HEK293 (cell line): ENCODE measurements around the gene RIPK3.

Experiments
- CTCF ChIA-PET: fragments of 350-600 bp; formaldehyde crosslinking; extraction: SDS; loops from one replicate; lab custom pipeline; 2021; ENCODE audit warnings: antibody characterized with exemption; lab: Yijun Ruan, JAX
- POLR2A ChIA-PET: fragments of 300-600 bp; formaldehyde crosslinking; extraction: SDS; loops from one replicate; lab custom pipeline; 2020; ENCODE audit warnings: antibody characterized with exemption, inconsistent platforms; lab: Yijun Ruan, JAX
- H3K27ac ChIP-seq: fragments of 200-500 bp; sonication (Bioruptor generic); 2 replicates; pipeline ENCODE4 v1.5.1; 2014; ENCODE audit warnings: low read depth, low read length, control low read depth, inconsistent platforms; ENCODE audit errors: extremely low read depth
- H3K36me3 ChIP-seq, 2 experiments: fragments of 200-500 bp in 1 of 2; sonication (Bioruptor generic) in 1 of 2; 1 replicate in 1 of 2; 2 replicates in 1 of 2; pipeline ENCODE4 v1.5.1; 2014 to 2017; ENCODE audit warnings: inconsistent platforms in 2 of 2, low read length in 2 of 2; ENCODE audit not compliant: control insufficient read depth in 2 of 2, insufficient read depth in 1 of 2
- H3K4me1 ChIP-seq: fragments of 200-500 bp; sonication (Bioruptor generic); 2 replicates; pipeline ENCODE4 v1.5.1; 2014; ENCODE audit warnings: mild to moderate bottlenecking, low read length, inconsistent platforms; ENCODE audit not compliant: control insufficient read depth, insufficient read depth
- H3K4me3 ChIP-seq: 2 replicates; pipeline ENCODE4 v1.5.1; 2011; ENCODE audit warnings: low read depth, mild to moderate bottlenecking, control low read depth, low read length, moderate library complexity
- H3K9me3 ChIP-seq: fragments of 200-500 bp; sonication (Bioruptor generic); 2 replicates; pipeline ENCODE4 v1.5.1; 2014; ENCODE audit warnings: low read depth, low read length, inconsistent platforms; ENCODE audit not compliant: control insufficient read depth, insufficient read depth
- FEZF1 ChIP-seq: fragments of 450-650 bp; formaldehyde crosslinking; IDR thresholded peaks from 2 replicates; pipeline ENCODE4 v1.5.1; 2016; ENCODE audit warnings: missing biosample characterization, missing genetic modification characterization
- GFI1B ChIP-seq: fragments of 450-650 bp; formaldehyde crosslinking; IDR thresholded peaks from 2 replicates; pipeline ENCODE4 v1.5.1; 2016; ENCODE audit warnings: missing biosample characterization, missing genetic modification characterization
- KLF9 ChIP-seq: fragments of 450-650 bp; formaldehyde crosslinking; IDR thresholded peaks from 2 replicates; pipeline ENCODE4 v1.5.1; 2016; ENCODE audit warnings: missing biosample characterization, missing genetic modification characterization, low read depth
- SP3 ChIP-seq: fragments of 450-650 bp; formaldehyde crosslinking; IDR thresholded peaks from 2 replicates; pipeline ENCODE4 v1.5.1; 2016; ENCODE audit warnings: missing biosample characterization, missing genetic modification characterization
- YY1 ChIP-seq: fragments of 450-650 bp; formaldehyde crosslinking; IDR thresholded peaks from 2 replicates; pipeline ENCODE4 v1.5.1; 2018; ENCODE audit warnings: missing biosample characterization, missing genetic modification characterization
- ZBTB20 ChIP-seq: fragments of 450-650 bp; formaldehyde crosslinking; IDR thresholded peaks from 2 replicates; pipeline ENCODE4 v1.5.1; 2016; ENCODE audit warnings: missing biosample characterization, missing genetic modification characterization
- ZBTB48 ChIP-seq: fragments of 450-650 bp; formaldehyde crosslinking; IDR thresholded peaks from 2 replicates; pipeline ENCODE4 v1.5.1; 2016; ENCODE audit warnings: missing biosample characterization, missing genetic modification characterization
- ZBTB7A ChIP-seq: fragments of 450-650 bp; formaldehyde crosslinking; IDR thresholded peaks from 2 replicates; pipeline ENCODE4 v1.5.1; 2016; ENCODE audit warnings: low read depth, missing biosample characterization, missing genetic modification characterization
- ZFHX2 ChIP-seq: fragments of 450-650 bp; formaldehyde crosslinking; conservative IDR thresholded peaks from 2 replicates; pipeline ENCODE4 v1.5.1; 2016; ENCODE audit warnings: missing biosample characterization, missing genetic modification characterization
- ZFP3 ChIP-seq: fragments of 450-650 bp; formaldehyde crosslinking; IDR thresholded peaks from 2 replicates; pipeline ENCODE4 v1.5.1; 2016; ENCODE audit warnings: low read depth, missing biosample characterization, missing genetic modification characterization
- ZFP41 ChIP-seq: fragments of 450-650 bp; formaldehyde crosslinking; IDR thresholded peaks from 2 replicates; pipeline ENCODE4 v1.5.1; 2016; ENCODE audit warnings: missing biosample characterization, missing genetic modification characterization, borderline replicate concordance
- ZNF132 ChIP-seq: fragments of 450-650 bp; formaldehyde crosslinking; IDR thresholded peaks from 2 replicates; pipeline ENCODE4 v1.5.1; 2017; ENCODE audit warnings: missing biosample characterization, missing genetic modification characterization, borderline replicate concordance
- ZNF169 ChIP-seq: fragments of 450-650 bp; formaldehyde crosslinking; IDR thresholded peaks from 2 replicates; pipeline ENCODE4 v1.5.1; 2016; ENCODE audit warnings: missing biosample characterization, missing genetic modification characterization
- ZNF211 ChIP-seq: fragments of 450-650 bp; formaldehyde crosslinking; IDR thresholded peaks from 2 replicates; pipeline ENCODE4 v1.5.1; 2016; ENCODE audit warnings: low read depth, missing biosample characterization, missing genetic modification characterization
- ZNF214 ChIP-seq: fragments of 450-650 bp; formaldehyde crosslinking; IDR thresholded peaks from 2 replicates; pipeline ENCODE4 v1.5.1; 2017; ENCODE audit warnings: missing biosample characterization, mild to moderate bottlenecking, missing genetic modification characterization, borderline replicate concordance
- ZNF223 ChIP-seq: fragments of 450-650 bp; formaldehyde crosslinking; IDR thresholded peaks from 2 replicates; pipeline ENCODE4 v1.5.1; 2016; ENCODE audit warnings: missing biosample characterization, missing genetic modification characterization
- ZNF24 ChIP-seq: fragments of 450-650 bp; formaldehyde crosslinking; IDR thresholded peaks from 2 replicates; pipeline ENCODE4 v1.5.1; 2016; ENCODE audit warnings: missing biosample characterization, missing genetic modification characterization
- ZNF248 ChIP-seq: fragments of 450-650 bp; formaldehyde crosslinking; IDR thresholded peaks from 2 replicates; pipeline ENCODE4 v1.5.1; 2017; ENCODE audit warnings: missing biosample characterization, missing genetic modification characterization
- ZNF335 ChIP-seq: fragments of 450-650 bp; formaldehyde crosslinking; conservative IDR thresholded peaks from 2 replicates; pipeline ENCODE4 v1.5.1; 2016; ENCODE audit warnings: missing biosample characterization, missing genetic modification characterization
- ZNF391 ChIP-seq: fragments of 450-650 bp; formaldehyde crosslinking; IDR thresholded peaks from 2 replicates; pipeline ENCODE4 v1.5.1; 2016; ENCODE audit warnings: low read depth, missing biosample characterization, missing genetic modification characterization, borderline replicate concordance
- ZNF404 ChIP-seq: fragments of 450-650 bp; formaldehyde crosslinking; IDR thresholded peaks from 2 replicates; pipeline ENCODE4 v1.5.1; 2017; ENCODE audit warnings: missing biosample characterization, missing genetic modification characterization
- ZNF423 ChIP-seq: fragments of 450-650 bp; formaldehyde crosslinking; IDR thresholded peaks from 2 replicates; pipeline ENCODE4 v1.5.1; 2016; ENCODE audit warnings: missing biosample characterization, missing genetic modification characterization
- ZNF548 ChIP-seq: fragments of 450-650 bp; formaldehyde crosslinking; IDR thresholded peaks from 2 replicates; pipeline ENCODE4 v1.5.1; 2016; ENCODE audit warnings: missing biosample characterization, missing genetic modification characterization
- ZNF561 ChIP-seq: fragments of 450-650 bp; IDR thresholded peaks from 2 replicates; pipeline ENCODE4 v1.5.1; 2018; ENCODE audit warnings: missing biosample characterization, missing genetic modification characterization, borderline replicate concordance
- ZNF623 ChIP-seq: fragments of 450-650 bp; formaldehyde crosslinking; IDR thresholded peaks from 2 replicates; pipeline ENCODE4 v1.5.1; 2016; ENCODE audit warnings: missing biosample characterization, missing genetic modification characterization
- ZNF654 ChIP-seq: fragments of 450-650 bp; formaldehyde crosslinking; IDR thresholded peaks from 2 replicates; pipeline ENCODE4 v1.5.1; 2016; ENCODE audit warnings: low read depth, missing biosample characterization, missing genetic modification characterization
- ZNF664 ChIP-seq: fragments of 450-650 bp; formaldehyde crosslinking; IDR thresholded peaks from 2 replicates; pipeline ENCODE4 v1.5.1; 2016; ENCODE audit warnings: missing biosample characterization, missing genetic modification characterization
- ZNF768 ChIP-seq: fragments of 450-650 bp; formaldehyde crosslinking; IDR thresholded peaks from 2 replicates; pipeline ENCODE4 v1.5.1; 2018; ENCODE audit warnings: missing biosample characterization, mild to moderate bottlenecking, missing genetic modification characterization
- ZXDB ChIP-seq: fragments of 450-650 bp; formaldehyde crosslinking; IDR thresholded peaks from 2 replicates; pipeline ENCODE4 v1.5.1; 2016; ENCODE audit warnings: missing biosample characterization, missing genetic modification characterization
- TF ChIP-seq, protein P1 (sequence below): fragments of 450-650 bp; formaldehyde crosslinking; IDR thresholded peaks from 2 replicates; pipeline ENCODE4 v1.5.1; 2017; ENCODE audit warnings: missing biosample characterization, missing genetic modification characterization
- TF ChIP-seq, protein P2 (sequence below): fragments of 450-650 bp; formaldehyde crosslinking; IDR thresholded peaks from 2 replicates; pipeline ENCODE4 v1.5.1; 2016; ENCODE audit warnings: missing biosample characterization, missing genetic modification characterization

RIPK3 gene

DNA sequence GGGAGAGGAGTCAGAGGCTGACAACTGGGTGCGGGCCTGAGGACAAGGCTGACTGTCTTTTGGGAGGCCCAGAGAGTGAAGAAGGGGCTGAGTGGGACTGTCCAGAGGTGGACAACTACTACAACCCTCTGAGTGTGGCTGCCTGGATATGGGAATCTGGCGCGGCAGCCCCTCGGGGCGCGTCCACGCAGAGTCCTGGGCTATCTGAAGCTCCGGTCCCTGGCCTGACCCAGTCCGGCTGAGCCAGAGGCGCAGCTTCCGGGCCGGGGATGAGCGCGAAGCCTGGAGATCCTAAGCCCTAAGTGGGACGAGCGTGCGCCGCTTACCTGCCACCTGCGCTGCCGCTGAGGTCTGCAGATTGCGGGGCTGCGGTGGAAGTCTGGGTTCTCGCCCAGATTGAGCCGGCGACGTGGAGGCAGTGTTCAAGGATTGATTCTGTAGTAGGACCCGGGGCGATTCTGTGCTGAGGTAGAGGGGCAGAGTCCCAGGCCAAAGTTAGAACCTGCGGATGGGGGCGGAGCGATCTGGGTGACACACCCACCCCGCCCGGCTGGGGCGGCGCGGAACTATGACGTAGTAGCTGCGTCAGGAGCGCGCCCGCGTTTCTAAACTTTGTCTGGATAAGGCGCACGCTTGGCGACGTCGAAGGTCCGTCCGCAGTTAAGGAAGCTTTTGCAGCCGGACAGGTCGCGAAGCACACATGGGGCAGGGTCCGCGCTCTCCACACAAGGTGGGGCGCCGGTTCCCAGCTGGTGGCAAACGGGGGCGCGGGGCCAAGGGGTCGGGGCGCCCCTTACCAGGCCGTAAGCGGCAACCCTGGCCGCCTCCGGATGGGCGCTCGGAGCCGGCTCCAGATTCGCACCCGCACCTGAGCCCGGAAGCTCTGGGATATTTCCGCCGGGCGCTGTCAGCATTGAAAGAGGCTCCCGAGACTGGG lies 40.3 kb downstream of the RIPK3 start, which contains the start of the genes DHRS1 and NOP9 (continued):
- TF ChIP-seq ZXDB (tag by site-specific recombination) (peak; percentile 76), ZNF335 (peak; percentile 65), ZBTB20 (tag by site-specific recombination) (peak; percentile 99), KLF9 (tag by site-specific recombination) (peak; percentile 98)

- POLR2A ChIA-PET, result interaction anchor here (1.3 to 5.4 kb wide), 5 partner anchors 9 to 83 kb away, joined by 3 to 62 read pairs (median 10); partner anchors contain the start of genes CIDEB, MDP1, RABGGTA and TINF2
- peaks cover 12% of the 10 kb centered on the region for H3K4me1 ChIP-seq
- CTCF ChIA-PET, result interaction anchor here (0.7 to 5.7 kb wide), 12 partner anchors 10 to 139 kb away, joined by 3 to 133 read pairs (median 4); partner anchors contain the start of genes CIDEB, IRF9, LTB4R2 and TINF2
- H3K27ac ChIP-seq, result peak overlapping the region; percentile 71; the same call in 1 of the 2 replicates
- H3K4me3 ChIP-seq, result peak overlapping the region; percentile 85
- H3K9me3 ChIP-seq, result no peaks in the 10 kb centered on the region
- peaks cover 19 to 51% of the 10 kb centered on the region in 2 experiments for H3K36me3 ChIP-seq
- TF ChIP-seq ZNF24 (tag by site-specific recombination) (no peak), ZNF423 (tag by site-specific recombination) (no peak), ZNF211 (tag by site-specific recombination) (no peak), ZBTB48 (no peak), ZBTB7A (no peak), ZNF548 (tag by site-specific recombination) (no peak), ZNF404 (tag by site-specific recombination) (no peak), ZNF248 (tag by site-specific recombination) (no peak), ZNF391 (tag by site-specific recombination) (no peak), GFI1B (tag by site-specific recombination) (no peak), ZNF223 (tag by site-specific recombination) (no peak), ZFHX2 (tag by site-specific recombination) (no peak), YY1 (tag by site-specific recombination) (no peak), ZNF214 (tag by site-specific recombination) (no peak), ZNF561 (no peak), ZNF768 (no peak), ZNF664 (tag by site-specific recombination) (no peak)
These were observed 40.9 kb downstream of the RIPK3 start for GRCh38 chr14:24298892-24299254.

DNA sequence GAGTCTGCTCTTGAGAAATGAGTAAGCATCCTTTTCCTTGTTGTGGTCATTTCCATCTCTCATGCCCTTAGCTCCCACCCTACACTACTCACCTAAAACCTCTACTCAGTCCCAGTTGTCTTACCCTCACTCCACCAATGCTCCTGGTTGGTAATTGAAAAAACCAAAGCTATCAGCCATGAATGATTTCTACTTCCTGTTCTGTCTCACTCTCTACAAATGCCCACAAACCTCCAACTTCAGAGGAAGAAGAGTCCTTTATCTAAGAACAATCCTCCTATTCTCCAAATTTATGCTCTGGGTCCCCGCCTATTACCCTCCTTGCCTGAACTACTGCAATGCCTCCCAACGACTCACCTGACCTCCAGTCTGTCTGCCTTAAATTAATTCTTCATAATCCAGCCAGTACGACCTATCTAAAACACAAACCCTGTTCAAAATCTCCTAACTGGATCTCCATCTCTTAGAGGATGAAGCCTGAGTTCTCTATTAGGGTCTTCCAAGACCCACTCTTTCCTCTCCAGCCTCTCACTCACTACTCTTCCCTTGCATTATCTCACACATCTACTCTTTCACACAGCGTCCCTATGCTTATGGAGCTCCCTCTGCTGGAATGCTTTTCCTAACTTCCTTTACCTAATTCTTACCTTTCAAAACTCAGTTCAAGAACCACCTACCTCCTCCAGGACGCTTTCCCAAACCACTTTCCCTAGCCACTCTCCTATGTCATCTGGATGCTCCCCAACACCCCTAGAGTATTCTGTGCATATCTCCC lies 42.4 kb downstream of the RIPK3 start:
- Histone ChIP-seq H3K36me3 (peaks cover 20 to 44% of the 10 kb centered on the region in 2 experiments), H3K4me1 (peaks cover 12% of the 10 kb centered on the region), H3K9me3 (no peaks in the 10 kb centered on the region), H3K27ac (no peak overlapping the region), H3K4me3 (no peak overlapping the region)
- POLR2A ChIA-PET, result interaction anchor here (0.6 to 5.4 kb wide), 5 partner anchors 11 to 83 kb away, joined by 3 to 62 read pairs (median 5); partner anchors contain the start of genes CIDEB, RABGGTA and TINF2
- CTCF ChIA-PET, result interaction anchor here (0.5 to 5.7 kb wide), 41 partner anchors 8 to 831 kb away, joined by 3 to 133 read pairs (median 4); partner anchors contain the start of genes ADCY4, CHMP4A, CIDEB and IPO4
- TF ChIP-seq ZNF623 (tag by site-specific recombination) (no peak), ZBTB7A (no peak), SP3 (no peak), ZNF654 (tag by site-specific recombination) (peak; percentile 46), ZNF132 (tag by site-specific recombination) (no peak), ZFP3 (tag by site-specific recombination) (no peak), ZFP41 (tag by site-specific recombination) (no peak), ZNF169 (tag by site-specific recombination) (no peak), FEZF1 (tag by site-specific recombination) (no peak)
- TF ChIP-seq, protein P1, sequence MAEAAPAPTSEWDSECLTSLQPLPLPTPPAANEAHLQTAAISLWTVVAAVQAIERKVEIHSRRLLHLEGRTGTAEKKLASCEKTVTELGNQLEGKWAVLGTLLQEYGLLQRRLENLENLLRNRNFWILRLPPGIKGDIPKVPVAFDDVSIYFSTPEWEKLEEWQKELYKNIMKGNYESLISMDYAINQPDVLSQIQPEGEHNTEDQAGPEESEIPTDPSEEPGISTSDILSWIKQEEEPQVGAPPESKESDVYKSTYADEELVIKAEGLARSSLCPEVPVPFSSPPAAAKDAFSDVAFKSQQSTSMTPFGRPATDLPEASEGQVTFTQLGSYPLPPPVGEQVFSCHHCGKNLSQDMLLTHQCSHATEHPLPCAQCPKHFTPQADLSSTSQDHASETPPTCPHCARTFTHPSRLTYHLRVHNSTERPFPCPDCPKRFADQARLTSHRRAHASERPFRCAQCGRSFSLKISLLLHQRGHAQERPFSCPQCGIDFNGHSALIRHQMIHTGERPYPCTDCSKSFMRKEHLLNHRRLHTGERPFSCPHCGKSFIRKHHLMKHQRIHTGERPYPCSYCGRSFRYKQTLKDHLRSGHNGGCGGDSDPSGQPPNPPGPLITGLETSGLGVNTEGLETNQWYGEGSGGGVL (tag by site-specific recombination), result peak; percentile 10; the same call in 1 of the 2 replicates
- TF ChIP-seq, protein P2, sequence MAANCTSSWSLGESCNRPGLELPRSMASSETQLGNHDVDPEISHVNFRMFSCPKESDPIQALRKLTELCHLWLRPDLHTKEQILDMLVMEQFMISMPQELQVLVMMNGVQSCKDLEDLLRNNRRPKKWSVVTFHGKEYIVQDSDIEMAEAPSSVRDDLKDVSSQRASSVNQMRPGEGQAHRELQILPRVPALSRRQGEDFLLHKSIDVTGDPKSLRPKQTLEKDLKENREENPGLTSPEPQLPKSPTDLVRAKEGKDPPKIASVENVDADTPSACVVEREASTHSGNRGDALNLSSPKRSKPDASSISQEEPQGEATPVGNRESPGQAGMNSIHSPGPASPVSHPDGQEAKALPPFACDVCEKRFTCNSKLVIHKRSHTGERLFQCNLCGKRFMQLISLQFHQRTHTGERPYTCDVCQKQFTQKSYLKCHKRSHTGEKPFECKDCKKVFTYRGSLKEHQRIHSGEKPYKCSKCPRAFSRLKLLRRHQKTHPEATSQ (tag by site-specific recombination), result no peak
